IMR-90 (cell line): Measurements from ENCODE around the gene ARHGEF12.

Experiments used
- BHLHE40 ChIP-seq: fragments of 150-350 bp; IDR thresholded peaks from 2 replicates; pipeline ENCODE4 v1.6.1; 2016; ENCODE audit warnings: mild to moderate bottlenecking, low read depth, low read length
- CTCF ChIP-seq: conservative IDR thresholded peaks from 2 replicates; pipeline ENCODE4 v1.5.1; 2012; ENCODE audit warnings: mild to moderate bottlenecking, low read depth, low read length, improper control_type of control experiment
- MAFK ChIP-seq: IDR thresholded peaks from 2 replicates; pipeline ENCODE4 v1.6.1; 2012; ENCODE audit warnings: low read depth, low read length, improper control_type of control experiment
- POLR2A ChIP-seq: IDR thresholded peaks from 2 replicates; pipeline ENCODE4 v1.6.1; 2012; ENCODE audit warnings: mild to moderate bottlenecking, low read depth, low read length
- RCOR1 ChIP-seq: IDR thresholded peaks from 2 replicates; pipeline ENCODE4 v1.6.1; 2012; ENCODE audit warnings: mild to moderate bottlenecking, low read length, improper control_type of control experiment; ENCODE audit not compliant: insufficient replicate concordance
- RFX5 ChIP-seq: IDR thresholded peaks from 2 replicates; pipeline ENCODE4 v1.8.0; 2012; ENCODE audit warnings: low read depth, mild to moderate bottlenecking, low read length, moderate library complexity

DNA sequence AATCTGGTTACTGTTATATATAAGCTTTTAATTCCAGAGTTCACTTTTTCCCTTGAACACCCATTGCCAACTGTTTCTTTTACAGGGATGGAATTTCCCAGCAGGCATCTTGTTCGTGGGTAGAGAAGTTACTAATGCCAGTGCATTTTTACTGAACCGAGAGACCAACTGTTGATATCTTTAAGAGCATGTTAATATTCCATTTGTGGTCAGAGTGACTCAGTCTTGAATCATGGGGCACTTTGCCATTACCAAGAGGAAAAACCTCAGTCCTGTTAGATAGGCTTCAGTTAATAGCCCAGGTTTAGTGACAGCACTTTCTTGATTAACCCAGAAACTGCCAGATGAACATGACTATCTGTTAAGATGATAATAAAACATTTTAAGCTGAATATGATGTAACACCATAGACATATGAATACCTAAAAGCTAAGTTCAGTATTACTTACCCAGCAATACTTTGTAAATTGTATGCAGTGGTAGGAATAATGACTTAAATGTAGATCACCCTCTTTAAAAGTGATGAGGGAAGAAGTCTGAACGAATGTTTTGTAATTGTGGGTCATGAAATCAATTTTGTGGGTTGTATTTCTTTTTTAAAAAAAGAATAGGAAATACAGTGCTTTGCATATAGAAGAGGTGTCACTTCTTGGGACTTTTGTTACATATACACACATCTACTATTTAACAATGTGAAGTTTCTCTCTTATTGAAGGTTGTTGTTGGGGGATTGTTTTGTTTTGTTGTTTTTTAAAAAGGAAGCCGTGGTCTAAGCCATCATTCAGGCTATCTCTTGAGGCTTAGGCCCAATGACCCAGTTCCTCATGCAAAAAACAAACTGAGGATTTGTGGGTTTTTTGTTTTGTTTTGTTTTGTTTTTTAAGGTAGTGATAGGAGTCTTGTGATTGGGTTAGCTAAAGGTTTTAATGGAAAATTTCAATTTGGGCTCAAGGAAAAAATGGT lies 96.1 kb downstream of the ARHGEF12 start:
- TF ChIP-seq MAFK (no peak), CTCF (no peak), POLR2A (peak; percentile 31; the same call in 1 of the 2 replicates), RFX5 (no peak), BHLHE40 (no peak), RCOR1 (no peak)
